Sigmoid colon (tissue), 7 donors: ENCODE data around the gene FPGT. TPM values are rescaled to one million over a fixed set of nuclear protein-coding genes. Genes with fewer than 3 reads are reported as not detected.

Experiments
- DNase-seq: peaks from one replicate; pipeline ENCODE4 v3.0.0-alpha.2; 2019
- H3K27ac ChIP-seq, 4 donors: fragments of 200-600 bp; sonication (generic); one replicate each; pipeline ENCODE4 v1.5.1; 2016 to 2019; ENCODE audit warnings: mild to moderate bottlenecking in 1 of 4
- H3K27me3 ChIP-seq, 3 donors: fragments of 200-600 bp; sonication (generic); one replicate each; pipeline ENCODE4 v1.5.1; 2019; ENCODE audit warnings: mild to moderate bottlenecking in 1 of 3
- H3K36me3 ChIP-seq, 4 donors: fragments of 200-600 bp; sonication (generic); one replicate each; pipeline ENCODE4 v1.5.1; 2016 to 2019
- H3K4me1 ChIP-seq, 4 donors: fragments of 200-600 bp; sonication (generic); one replicate each; pipeline ENCODE4 v1.5.1; 2017 to 2019
- H3K4me3 ChIP-seq, 4 donors: fragments of 200-600 bp; sonication (generic); one replicate each; pipeline ENCODE4 v1.5.1; 2017 to 2019; ENCODE audit warnings: mild to moderate bottlenecking in 2 of 4, moderate library complexity in 1 of 4
- H3K9me3 ChIP-seq, 4 donors: fragments of 200-600 bp in 3 of 4; sonication (generic) in 3 of 4; one replicate each; pipeline versions ENCODE4 v1.5.1 to v1.6.1; 2013 to 2019
- EP300 ChIP-seq, 4 donors: sonication (generic); formaldehyde crosslinking; IDR thresholded peaks; one replicate each; pipeline ENCODE4 v1.6.1; 2017; ENCODE audit warnings: antibody characterized with exemption in 4 of 4
- POLR2A ChIP-seq, 2 donors: fragments of 450-650 bp; IDR thresholded peaks; one replicate each; pipeline ENCODE4 v1.6.1; 2016; ENCODE audit warnings: antibody characterized with exemption in 2 of 2, mild to moderate bottlenecking in 2 of 2, moderate library complexity in 2 of 2
- POLR2AphosphoS5 ChIP-seq, 4 donors: sonication (generic); formaldehyde crosslinking; IDR thresholded peaks; one replicate each; pipeline ENCODE4 v1.6.1; 2017; ENCODE audit warnings: antibody characterized with exemption in 4 of 4
- WGBS, 2 donors: extraction: QIAGEN DNeasy Blood & Tissue Kit; methylation state at CpG; one replicate each; pipeline ENCODE4 v1.1.7; 2013; 5-methylcytosine and 5-hydroxymethylcytosine counted together
- intact Hi-C: fragments of 100-400 bp; cut with DNase I; formaldehyde crosslinking; loops from one replicate; pipeline ENCODE4 v1.15.1; 2023
- polyA plus RNA-seq, 3 donors: library from polyadenylated mRNA; stranded (reverse); fragments of 200-250 nt; gene quantifications; one replicate each; pipeline ENCODE4 v1.2.3, GENCODE V29; 2013
- total RNA-seq, 4 donors: library from RNA; depleted of rRNA; stranded (reverse); fragments of >200 nt; gene quantifications; one replicate each; pipeline ENCODE4 v1.1.0, GENCODE V29; 2016
- TF ChIP-seq, protein P1 (sequence below), 4 experiments: fragments of 450-650 bp in 3 of 4; fragments of 200-600 bp in 1 of 4; IDR thresholded peaks; one replicate each; pipeline ENCODE4 v1.5.1; 2016 to 2019; ENCODE audit warnings: antibody characterized with exemption in 4 of 4, mild to moderate bottlenecking in 3 of 4, moderate library complexity in 2 of 4
- donor health status: healthy with polysubstance abuse.
- donor health status: Bipolar disorder and iron deficiency.
- donor health status: healthy.

The FPGT gene
- total and polyA plus RNA-seq, 7 donors: 7.4 to 20.3 (median 10.2) TPM

DNA sequence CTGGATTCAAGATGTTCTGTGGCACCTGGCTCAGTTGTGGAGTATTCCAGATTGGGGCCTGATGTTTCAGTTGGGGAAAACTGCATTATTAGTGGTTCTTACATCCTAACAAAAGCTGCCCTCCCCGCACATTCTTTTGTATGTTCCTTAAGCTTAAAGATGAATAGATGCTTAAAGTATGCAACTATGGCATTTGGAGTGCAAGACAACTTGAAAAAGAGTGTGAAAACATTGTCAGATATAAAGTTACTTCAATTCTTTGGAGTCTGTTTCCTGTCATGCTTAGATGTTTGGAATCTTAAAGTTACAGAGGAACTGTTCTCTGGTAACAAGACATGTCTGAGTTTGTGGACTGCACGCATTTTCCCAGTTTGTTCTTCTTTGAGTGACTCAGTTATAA, 7.2 kb downstream of the FPGT start:
- no peaks in the 10 kb centered on the region for H3K9me3 ChIP-seq
- H3K4me1 ChIP-seq: peaks cover 0 to 11% (median 2%) of the 10 kb centered on the region in 4 donors
- H3K27me3 ChIP-seq: no peaks in the 10 kb centered on the region
- peaks cover 0 to 35% (median 0%) of the 10 kb centered on the region in 4 donors for H3K36me3 ChIP-seq
- H3K4me3 ChIP-seq: no peak overlapping the region
- intact Hi-C loops: no loop called here
- peak overlapping the region in 2 of 4 donors; percentile 20 to 26 for H3K27ac ChIP-seq
- TF ChIP-seq POLR2AphosphoS5 (IDR thresholded peaks at IDR 0.05) (no peak), EP300 (IDR thresholded peaks at IDR 0.05) (no peak), POLR2A (IDR thresholded peaks at IDR 0.05) (no peak)
- TF ChIP-seq, protein P1, sequence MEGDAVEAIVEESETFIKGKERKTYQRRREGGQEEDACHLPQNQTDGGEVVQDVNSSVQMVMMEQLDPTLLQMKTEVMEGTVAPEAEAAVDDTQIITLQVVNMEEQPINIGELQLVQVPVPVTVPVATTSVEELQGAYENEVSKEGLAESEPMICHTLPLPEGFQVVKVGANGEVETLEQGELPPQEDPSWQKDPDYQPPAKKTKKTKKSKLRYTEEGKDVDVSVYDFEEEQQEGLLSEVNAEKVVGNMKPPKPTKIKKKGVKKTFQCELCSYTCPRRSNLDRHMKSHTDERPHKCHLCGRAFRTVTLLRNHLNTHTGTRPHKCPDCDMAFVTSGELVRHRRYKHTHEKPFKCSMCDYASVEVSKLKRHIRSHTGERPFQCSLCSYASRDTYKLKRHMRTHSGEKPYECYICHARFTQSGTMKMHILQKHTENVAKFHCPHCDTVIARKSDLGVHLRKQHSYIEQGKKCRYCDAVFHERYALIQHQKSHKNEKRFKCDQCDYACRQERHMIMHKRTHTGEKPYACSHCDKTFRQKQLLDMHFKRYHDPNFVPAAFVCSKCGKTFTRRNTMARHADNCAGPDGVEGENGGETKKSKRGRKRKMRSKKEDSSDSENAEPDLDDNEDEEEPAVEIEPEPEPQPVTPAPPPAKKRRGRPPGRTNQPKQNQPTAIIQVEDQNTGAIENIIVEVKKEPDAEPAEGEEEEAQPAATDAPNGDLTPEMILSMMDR (IDR thresholded peaks at IDR 0.05): no peak
- DNase-seq: no peak
- 89 to 92% methylated on average over 2 of the region's 2 CpGs for WGBS, 2 donors

DNA sequence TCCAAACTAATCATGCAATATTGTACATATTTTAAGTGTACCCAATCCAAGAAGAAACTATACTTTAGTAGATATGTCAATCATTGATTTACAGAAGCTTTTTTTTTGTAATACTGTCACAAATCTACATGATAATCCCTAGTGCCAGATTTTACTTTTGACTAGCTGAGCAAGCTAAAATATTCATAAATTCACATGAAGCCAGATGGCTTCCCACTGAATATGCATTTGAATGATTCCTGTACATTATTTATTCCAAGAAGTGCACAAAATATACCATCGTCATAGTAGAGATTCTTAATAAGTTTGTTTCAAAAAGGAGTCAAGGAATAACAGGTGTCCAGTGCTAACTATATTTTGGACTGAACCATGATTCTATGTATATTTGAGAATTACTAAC, 17.2 kb downstream of the FPGT start:
- intact Hi-C loops: no loop called here
- WGBS, 2 donors: 95 to 100% methylated on average over 1 of the region's 1 CpG
- H3K9me3 ChIP-seq: no peaks in the 10 kb centered on the region
- H3K27me3 ChIP-seq: no peaks in the 10 kb centered on the region
- H3K27ac ChIP-seq: no peak overlapping the region
- no peaks in the 10 kb centered on the region for H3K4me1 ChIP-seq
- no peaks in the 10 kb centered on the region for H3K36me3 ChIP-seq
- TF ChIP-seq POLR2A (IDR thresholded peaks at IDR 0.05) (no peak), POLR2AphosphoS5 (IDR thresholded peaks at IDR 0.05) (no peak), EP300 (IDR thresholded peaks at IDR 0.05) (no peak)
- TF ChIP-seq, protein P1 (IDR thresholded peaks at IDR 0.05): no peak
- no peak for DNase-seq
- no peak overlapping the region for H3K4me3 ChIP-seq

DNA sequence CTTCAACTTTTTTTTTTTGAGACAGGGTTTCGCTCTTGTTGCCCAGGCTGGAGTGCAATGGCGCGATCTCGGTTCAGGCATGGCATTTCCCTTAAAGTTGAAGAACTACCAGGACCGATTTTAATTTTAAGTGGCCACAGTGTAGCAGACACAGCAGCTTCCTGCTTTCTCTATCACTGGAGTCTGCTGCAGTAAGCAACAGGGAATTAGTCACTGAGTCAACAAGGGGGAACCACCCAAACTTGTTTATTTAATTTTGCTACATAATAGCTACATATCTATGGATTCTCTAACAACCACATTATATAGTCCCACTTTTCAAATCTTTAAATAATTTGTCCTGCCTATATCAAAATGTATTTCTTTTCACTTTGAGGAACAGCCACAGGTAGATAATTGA, 24.7 kb downstream of the FPGT start:
- TF ChIP-seq, protein P1 (IDR thresholded peaks at IDR 0.05): no peak
- no peak for TF ChIP-seq POLR2AphosphoS5 (IDR thresholded peaks at IDR 0.05)
- Histone ChIP-seq H3K4me3 (no peak overlapping the region), H3K27me3 (no peaks in the 10 kb centered on the region), H3K36me3 (no peaks in the 10 kb centered on the region), H3K4me1 (no peaks in the 10 kb centered on the region), H3K9me3 (peaks cover 0 to 2% (median 0%) of the 10 kb centered on the region in 4 donors), H3K27ac (no peak overlapping the region)
- intact Hi-C loops: no loop called here
- no peak for DNase-seq
- 93 to 96% methylated on average over 5 of the region's 5 CpGs for WGBS, 2 donors

DNA sequence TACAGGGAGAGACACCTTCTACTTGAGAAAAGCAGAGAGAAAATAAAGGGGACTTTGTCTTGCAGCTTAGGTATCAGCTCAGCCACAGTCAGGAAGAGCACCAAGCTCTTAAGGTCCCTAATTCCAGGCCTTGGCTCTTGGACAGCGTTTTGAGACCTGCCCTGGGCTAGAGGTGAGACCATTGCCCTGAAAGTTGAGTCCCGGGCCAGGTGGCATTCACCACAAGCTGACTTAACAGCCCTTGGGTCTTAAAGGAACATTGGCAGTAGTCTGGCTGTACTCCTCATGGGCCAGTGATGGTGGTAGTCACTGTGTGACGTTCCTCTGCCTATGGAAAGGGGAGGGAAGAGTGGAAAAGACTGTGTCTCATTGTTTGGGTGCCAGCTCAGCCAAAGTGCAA, 25.4 kb downstream of the FPGT start:
- Histone ChIP-seq H3K9me3 (peaks cover 0 to 2% (median 0%) of the 10 kb centered on the region in 4 donors), H3K27me3 (no peaks in the 10 kb centered on the region), H3K27ac (no peak overlapping the region), H3K36me3 (no peaks in the 10 kb centered on the region), H3K4me1 (no peaks in the 10 kb centered on the region), H3K4me3 (no peak overlapping the region)
- intact Hi-C loops: no loop called here
- no peak for TF ChIP-seq EP300 (IDR thresholded peaks at IDR 0.05)
- TF ChIP-seq POLR2A (IDR thresholded peaks at IDR 0.05): no peak
- no peak for TF ChIP-seq POLR2AphosphoS5 (IDR thresholded peaks at IDR 0.05)
- TF ChIP-seq, protein P1 (IDR thresholded peaks at IDR 0.05): no peak
- WGBS, 2 donors: 79 to 80% methylated on average over 3 of the region's 3 CpGs
- no peak for DNase-seq

DNA sequence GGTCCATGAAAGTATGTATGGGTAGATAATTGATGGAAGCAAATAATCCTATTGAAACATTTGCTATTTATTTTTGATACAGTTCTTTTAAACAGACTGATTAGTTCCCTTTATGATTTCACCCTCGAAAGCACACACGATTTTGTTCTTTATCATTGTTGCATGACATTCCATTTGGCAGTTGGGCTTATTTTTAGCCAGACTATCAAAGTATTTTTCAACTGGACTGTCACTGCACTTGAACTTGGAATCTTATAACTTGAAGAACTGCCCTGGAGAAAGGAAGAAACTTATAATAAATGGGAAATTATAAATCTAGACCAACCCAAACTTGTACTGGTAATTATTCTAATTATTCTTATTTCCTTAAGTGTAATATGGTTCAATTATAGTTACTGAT, 37.1 kb downstream of the FPGT start, which contains the start of gene TNNI3K:
Gene TNNI3K (plus strand): TSS at position 235 of the 400 bp plus-strand sequence. CDS start 65 bp downstream, at position 300.
- 76 to 90% methylated on average over 2 of the region's 2 CpGs for WGBS, 2 donors
- no peak within 1 kb of the TSS for H3K27ac ChIP-seq
- TF ChIP-seq POLR2A (IDR thresholded peaks at IDR 0.05) (no peak), POLR2AphosphoS5 (IDR thresholded peaks at IDR 0.05) (no peak), EP300 (IDR thresholded peaks at IDR 0.05) (no peak)
- TF ChIP-seq, protein P1 (IDR thresholded peaks at IDR 0.05): no peak

More for the DNA sequence above, 37.1 kb downstream of the FPGT start, which contains the start of gene TNNI3K:
- Histone ChIP-seq H3K4me3 (no peak within 1 kb of the TSS), H3K27me3 (no peaks in the 10 kb centered on the region), H3K9me3 (no peaks in the 10 kb centered on the region), H3K4me1 (no peaks in the 10 kb centered on the region), H3K36me3 (peaks cover 0 to 4% (median 0%) of the 10 kb centered on the region in 4 donors)
- intact Hi-C loops: no loop called here
- DNase-seq: no peak
